ENCODE measurements around the gene MEIS2.

Gene MEIS2

GRCh38 chr15:37090543-37091175, 9.7 kb downstream of the MEIS2 start:
- no peaks in the 10 kb centered on the region for H3K27me3 ChIP-seq (replicated peaks; ENCODE audit: control insufficient read depth, insufficient read depth, low read length)
- no peak for TF ChIP-seq CTCF (IDR thresholded peaks at IDR 0.05; ENCODE audit: insufficient read depth, low read length, poor library complexity, severe bottlenecking)
- no peak overlapping the region for H3K4me3 ChIP-seq (replicated peaks; ENCODE audit: low read depth, low read length)
- no peak for DNase-seq (ENCODE audit: extremely low read depth, insufficient read length)
- peaks cover 6% of the 10 kb centered on the region for H3K36me3 ChIP-seq (ENCODE audit: control insufficient read depth, insufficient read depth, low read length)

- TF ChIP-seq CTCF (IDR thresholded peaks at IDR 0.05; ENCODE audit: insufficient read depth, low read length, poor library complexity, severe bottlenecking) = no peak
- Histone ChIP-seq H3K27me3 (replicated peaks; ENCODE audit: control insufficient read depth, insufficient read depth, low read length) (no peaks in the 10 kb centered on the region), H3K4me3 (replicated peaks; ENCODE audit: low read depth, low read length) (no peak overlapping the region), H3K36me3 (ENCODE audit: control insufficient read depth, insufficient read depth, low read length) (peaks cover 3% of the 10 kb centered on the region)
- DNase-seq (ENCODE audit: extremely low read depth, insufficient read length) = no peak
Measured at GRCh38 chr15:37088436-37088835, 11.9 kb downstream of the MEIS2 start.

- no peak for TF ChIP-seq CTCF (IDR thresholded peaks at IDR 0.05; ENCODE audit: insufficient read depth, low read length, poor library complexity, severe bottlenecking)
- peaks cover 2% of the 10 kb centered on the region; the same call in 1 of the 2 replicates for H3K36me3 ChIP-seq (ENCODE audit: control insufficient read depth, insufficient read depth, low read length)
- H3K4me3 ChIP-seq (replicated peaks; ENCODE audit: low read depth, low read length) = no peak overlapping the region
- DNase-seq (ENCODE audit: extremely low read depth, insufficient read length) = no peak
- no peaks in the 10 kb centered on the region for H3K27me3 ChIP-seq (replicated peaks; ENCODE audit: control insufficient read depth, insufficient read depth, low read length)
Measured at GRCh38 chr15:37087131-37087588, 13.2 kb downstream of the MEIS2 start.

- TF ChIP-seq CTCF (IDR thresholded peaks at IDR 0.05; ENCODE audit: insufficient read depth, low read length, poor library complexity, severe bottlenecking) = no peak
- peaks cover 2% of the 10 kb centered on the region; the same call in 1 of the 2 replicates for H3K36me3 ChIP-seq (ENCODE audit: control insufficient read depth, insufficient read depth, low read length)
- no peaks in the 10 kb centered on the region for H3K27me3 ChIP-seq (replicated peaks; ENCODE audit: control insufficient read depth, insufficient read depth, low read length)
- no peak overlapping the region for H3K4me3 ChIP-seq (replicated peaks; ENCODE audit: low read depth, low read length)
- DNase-seq (ENCODE audit: extremely low read depth, insufficient read length) = no peak
Measured at GRCh38 chr15:37086521-37086920, 13.8 kb downstream of the MEIS2 start.

GRCh38 chr15:37086120-37086519, 14.2 kb downstream of the MEIS2 start:
- DNase-seq (ENCODE audit: extremely low read depth, insufficient read length) = no peak
- Histone ChIP-seq H3K27me3 (replicated peaks; ENCODE audit: control insufficient read depth, insufficient read depth, low read length) (no peaks in the 10 kb centered on the region), H3K4me3 (replicated peaks; ENCODE audit: low read depth, low read length) (no peak overlapping the region), H3K36me3 (ENCODE audit: control insufficient read depth, insufficient read depth, low read length) (peaks cover 2% of the 10 kb centered on the region; the same call in 1 of the 2 replicates)
- no peak for TF ChIP-seq CTCF (IDR thresholded peaks at IDR 0.05; ENCODE audit: insufficient read depth, low read length, poor library complexity, severe bottlenecking)

All from GM06990 (cell line).